HEK293T (cell line): Measurements from ENCODE around the gene ECHDC1.
"Not testable (repeated sequence)": the region's sequence is repeated elsewhere in the genome, so short reads cannot be mapped to it uniquely, and the experiment has no call there.

ENCODE experiments used
- CTCF ChIA-PET: fragments of 350-600 bp; formaldehyde crosslinking; extraction: SDS; loops from one replicate; lab custom pipeline; 2021; ENCODE audit warnings: antibody characterized with exemption, inconsistent platforms; lab: Yijun Ruan, JAX
- POLR2A ChIA-PET: fragments of 350-600 bp; formaldehyde crosslinking; extraction: SDS; loops from one replicate; lab custom pipeline; 2020; ENCODE audit warnings: antibody characterized with exemption, inconsistent platforms; lab: Yijun Ruan, JAX
- DNase-seq: peaks from one replicate; pipeline ENCODE4 v3.0.0; 2012; ENCODE audit warnings: mixed read lengths; ENCODE audit errors: extremely low spot score
- ARNT ChIP-seq: fragments of 450-650 bp; IDR thresholded peaks from 2 replicates; pipeline ENCODE4 v1.6.1; 2017; ENCODE audit warnings: mild to moderate bottlenecking
- BHLHE40 ChIP-seq: fragments of 450-650 bp; IDR thresholded peaks from 2 replicates; pipeline ENCODE4 v1.6.1; 2016; ENCODE audit warnings: mild to moderate bottlenecking, moderate library complexity, borderline replicate concordance
- CTBP1 ChIP-seq: fragments of 450-650 bp; IDR thresholded peaks from 2 replicates; pipeline ENCODE4 v1.6.1; 2016; ENCODE audit warnings: borderline replicate concordance
- ELF4 ChIP-seq: fragments of 450-650 bp; IDR thresholded peaks from 2 replicates; pipeline ENCODE4 v1.6.1; 2017; ENCODE audit warnings: antibody characterized with exemption
- FOXA1 ChIP-seq: fragments of 450-650 bp; IDR thresholded peaks from 2 replicates; pipeline ENCODE4 v1.6.1; 2016; ENCODE audit warnings: mild to moderate bottlenecking
- FOXK2 ChIP-seq: fragments of 450-650 bp; IDR thresholded peaks from 2 replicates; pipeline ENCODE4 v1.6.1; 2016; ENCODE audit warnings: mild to moderate bottlenecking
- FOXM1 ChIP-seq: fragments of 450-650 bp; IDR thresholded peaks from 2 replicates; pipeline ENCODE4 v1.6.1; 2017; ENCODE audit warnings: mild to moderate bottlenecking, borderline replicate concordance
- HDGF ChIP-seq: fragments of 450-650 bp; IDR thresholded peaks from 2 replicates; pipeline ENCODE4 v1.6.1; 2017; ENCODE audit warnings: antibody characterized with exemption, borderline replicate concordance
- L3MBTL2 ChIP-seq: fragments of 450-650 bp; conservative IDR thresholded peaks from 2 replicates; pipeline ENCODE4 v1.6.1; 2016; ENCODE audit warnings: mild to moderate bottlenecking
- LEF1 ChIP-seq: fragments of 450-650 bp; IDR thresholded peaks from 2 replicates; pipeline ENCODE4 v1.6.1; 2017; ENCODE audit warnings: mild to moderate bottlenecking, borderline replicate concordance
- NFRKB ChIP-seq: fragments of 450-650 bp; IDR thresholded peaks from 2 replicates; pipeline ENCODE4 v1.6.1; 2016; ENCODE audit warnings: mild to moderate bottlenecking, moderate library complexity
- SP1 ChIP-seq: fragments of 450-650 bp; IDR thresholded peaks from 2 replicates; pipeline ENCODE4 v1.6.1; 2017
- SUZ12 ChIP-seq: fragments of 450-650 bp; IDR thresholded peaks from 2 replicates; pipeline ENCODE4 v1.6.1; 2016; ENCODE audit warnings: mild to moderate bottlenecking
- TARDBP ChIP-seq: fragments of 450-650 bp; IDR thresholded peaks from 2 replicates; pipeline ENCODE4 v1.6.1; 2016
- ZNF384 ChIP-seq: fragments of 450-650 bp; IDR thresholded peaks from 2 replicates; pipeline ENCODE4 v1.6.1; 2016
- TF ChIP-seq, protein P1 (sequence below): fragments of 450-650 bp; IDR thresholded peaks from 2 replicates; pipeline ENCODE4 v1.6.1; 2016

The ECHDC1 gene

DNA sequence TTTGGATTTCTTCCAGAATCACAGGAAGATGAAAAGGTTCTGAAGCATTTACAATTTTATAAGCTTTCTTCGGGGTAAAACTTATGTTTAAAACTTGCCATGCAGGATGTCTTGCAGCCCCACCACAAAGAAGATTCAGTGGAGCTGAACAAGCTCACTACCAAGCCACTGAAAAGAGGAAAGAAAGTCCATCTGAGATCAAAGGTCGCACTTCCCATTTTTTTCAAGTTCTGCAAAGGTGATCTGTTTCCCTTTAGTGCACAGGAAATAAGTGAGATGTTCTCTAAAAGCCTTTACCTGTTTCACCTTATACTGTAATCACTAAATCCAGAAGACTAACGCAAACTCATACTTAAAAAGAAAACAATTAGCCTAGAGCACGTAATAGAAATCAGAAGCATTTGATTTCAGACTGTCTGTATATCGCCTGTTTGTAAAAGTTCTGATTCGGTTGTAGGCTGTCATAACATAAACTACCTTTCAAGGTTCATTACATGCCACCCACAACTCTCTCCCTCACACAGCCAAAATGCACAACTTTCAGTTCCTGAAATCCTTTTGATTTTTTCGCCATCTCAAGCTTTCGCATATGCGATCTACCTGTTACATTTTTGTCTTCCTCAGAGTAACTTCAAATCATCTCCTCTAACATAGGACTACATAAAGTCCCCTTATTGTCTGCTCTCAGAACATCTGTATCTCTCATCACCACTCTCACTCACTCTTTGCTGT, 1.8 kb downstream of the ECHDC1 start:
- CTCF ChIA-PET = interaction anchor here (0.7 kb wide), 1 partner anchor 198 kb away, joined by 3 read pairs; no protein-coding TSS in a partner anchor
- POLR2A ChIA-PET = interaction anchor here (1.0 to 1.9 kb wide), 2 partner anchors 8 to 76 kb away, joined by 3 to 7 read pairs; partner anchors contain the start of gene RNF146
- no peak for TF ChIP-seq FOXA1
- TF ChIP-seq SP1 = no peak
- no peak for TF ChIP-seq FOXK2
- TF ChIP-seq HDGF = no peak
- TF ChIP-seq, protein P1, sequence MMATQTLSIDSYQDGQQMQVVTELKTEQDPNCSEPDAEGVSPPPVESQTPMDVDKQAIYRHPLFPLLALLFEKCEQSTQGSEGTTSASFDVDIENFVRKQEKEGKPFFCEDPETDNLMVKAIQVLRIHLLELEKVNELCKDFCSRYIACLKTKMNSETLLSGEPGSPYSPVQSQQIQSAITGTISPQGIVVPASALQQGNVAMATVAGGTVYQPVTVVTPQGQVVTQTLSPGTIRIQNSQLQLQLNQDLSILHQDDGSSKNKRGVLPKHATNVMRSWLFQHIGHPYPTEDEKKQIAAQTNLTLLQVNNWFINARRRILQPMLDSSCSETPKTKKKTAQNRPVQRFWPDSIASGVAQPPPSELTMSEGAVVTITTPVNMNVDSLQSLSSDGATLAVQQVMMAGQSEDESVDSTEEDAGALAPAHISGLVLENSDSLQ = no peak
- TF ChIP-seq SUZ12 = no peak
- TF ChIP-seq ZNF384 = no peak
- TF ChIP-seq L3MBTL2 = no peak
- TF ChIP-seq ELF4 = no peak
- no peak for TF ChIP-seq FOXM1
- no peak for TF ChIP-seq TARDBP
- no peak for DNase-seq

DNA sequence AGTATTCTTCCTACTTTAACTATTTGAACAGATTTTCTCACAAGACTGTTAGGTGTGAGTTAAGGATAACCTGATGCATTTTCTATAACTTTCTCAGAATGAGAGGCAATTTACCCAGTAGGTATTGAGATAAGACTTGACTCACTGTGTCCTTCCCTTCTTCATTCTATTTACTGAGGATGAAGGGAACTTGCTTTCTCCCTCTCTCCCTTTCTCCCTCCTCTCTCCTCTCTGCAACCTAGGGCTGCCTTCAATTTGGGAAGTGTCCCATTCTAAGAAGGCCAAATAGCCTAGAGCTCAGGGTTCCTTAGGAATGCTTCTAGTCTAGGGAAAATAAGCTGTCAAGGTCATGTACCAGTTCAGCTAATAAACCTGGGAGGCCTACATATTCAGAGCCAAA, 3.2 kb downstream of the ECHDC1 start:
- ChIA-PET CTCF (no interaction called here), POLR2A (interaction anchor here (1.2 kb wide), 1 partner anchor 74 kb away, joined by 3 read pairs; the partner anchor contains the start of gene RNF146)
- TF ChIP-seq ARNT = no peak
- no peak for DNase-seq

DNA sequence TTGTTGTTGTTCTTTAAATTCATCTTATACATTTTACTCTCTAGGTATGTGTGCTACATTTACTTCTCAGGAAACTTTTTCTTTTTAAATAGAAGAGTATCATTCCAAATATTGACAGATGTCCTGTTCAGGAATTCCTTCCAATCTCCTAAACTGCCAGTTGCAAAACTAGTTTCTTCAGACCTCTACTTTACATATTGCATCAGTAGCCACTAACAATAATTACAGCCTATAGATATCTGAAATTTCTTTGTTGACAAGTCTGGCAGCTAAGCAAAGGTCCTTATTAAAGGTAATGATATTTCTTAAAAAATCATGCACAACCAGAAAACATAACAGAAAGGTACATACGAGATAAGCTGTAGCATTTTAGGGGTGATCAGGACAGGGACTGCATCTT, 4.5 kb downstream of the ECHDC1 start:
- no peak for TF ChIP-seq FOXA1
- TF ChIP-seq ELF4 = no peak
- TF ChIP-seq SUZ12 = no peak
- no peak for TF ChIP-seq TARDBP
- no peak for TF ChIP-seq LEF1
- POLR2A ChIA-PET = no interaction called here
- no peak for DNase-seq
- CTCF ChIA-PET = interaction anchor here (1.3 kb wide), 1 partner anchor 178 kb away, joined by 4 read pairs; no protein-coding TSS in a partner anchor

DNA sequence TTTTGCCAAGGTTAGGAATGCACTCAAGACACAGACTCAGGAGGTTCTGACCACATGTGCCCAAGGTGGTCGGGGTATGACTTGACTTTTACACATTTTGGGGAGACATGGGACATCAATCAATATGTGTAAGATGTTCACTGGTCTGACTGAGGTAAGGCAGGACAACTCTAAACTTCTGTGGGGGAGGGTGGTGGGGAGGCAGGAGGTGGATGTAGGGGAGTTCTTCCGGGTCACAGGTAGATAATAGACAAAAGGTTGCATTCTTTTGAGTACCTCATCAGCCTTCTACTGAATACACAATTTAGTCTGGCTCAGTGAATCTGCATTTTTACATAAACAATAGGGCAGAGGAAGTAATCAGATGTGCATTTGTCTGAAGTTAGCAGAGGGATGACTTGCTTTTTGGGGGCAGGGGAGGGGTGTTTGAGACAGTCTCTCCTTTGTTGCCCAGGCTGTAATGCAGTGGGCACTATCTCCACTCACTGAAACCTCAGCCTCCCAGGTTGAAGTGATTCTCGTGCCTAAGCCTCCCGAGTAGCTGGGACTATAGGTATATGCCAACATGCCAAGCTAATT, 10.9 kb downstream of the ECHDC1 start:
- ChIA-PET POLR2A (no interaction called here), CTCF (interaction anchor here (1.2 kb wide), 1 partner anchor 184 kb away, joined by 3 read pairs; no protein-coding TSS in a partner anchor)
- TF ChIP-seq SUZ12 (no peak), NFRKB (no peak), LEF1 (no peak), L3MBTL2 (no peak), HDGF (no peak), FOXK2 (no peak), ARNT (no peak)
- DNase-seq = no peak

DNA sequence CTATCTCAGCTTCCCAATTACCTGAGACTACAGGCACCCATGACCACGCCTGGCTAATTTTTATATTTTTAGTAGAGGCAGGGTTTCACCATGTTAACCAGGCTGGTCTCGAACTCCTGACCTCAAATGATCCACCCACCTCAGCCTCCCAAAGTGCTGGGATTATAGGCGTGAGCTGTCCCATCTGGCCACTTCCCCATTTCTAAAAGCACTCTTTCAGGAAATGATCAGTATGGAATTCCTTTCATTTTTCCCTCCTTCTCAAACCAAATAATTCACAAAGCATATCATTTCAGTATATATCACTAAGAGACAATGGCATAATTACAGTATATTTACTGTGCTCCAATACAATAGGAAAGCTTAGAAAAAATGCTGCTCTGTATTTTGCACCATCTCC, 12.2 kb downstream of the ECHDC1 start:
- POLR2A ChIA-PET, DNase-seq: not testable (repeated sequence)
- CTCF ChIA-PET = interaction anchor here (0.8 kb wide), 1 partner anchor 62 kb away, joined by 3 read pairs; no protein-coding TSS in a partner anchor

DNA sequence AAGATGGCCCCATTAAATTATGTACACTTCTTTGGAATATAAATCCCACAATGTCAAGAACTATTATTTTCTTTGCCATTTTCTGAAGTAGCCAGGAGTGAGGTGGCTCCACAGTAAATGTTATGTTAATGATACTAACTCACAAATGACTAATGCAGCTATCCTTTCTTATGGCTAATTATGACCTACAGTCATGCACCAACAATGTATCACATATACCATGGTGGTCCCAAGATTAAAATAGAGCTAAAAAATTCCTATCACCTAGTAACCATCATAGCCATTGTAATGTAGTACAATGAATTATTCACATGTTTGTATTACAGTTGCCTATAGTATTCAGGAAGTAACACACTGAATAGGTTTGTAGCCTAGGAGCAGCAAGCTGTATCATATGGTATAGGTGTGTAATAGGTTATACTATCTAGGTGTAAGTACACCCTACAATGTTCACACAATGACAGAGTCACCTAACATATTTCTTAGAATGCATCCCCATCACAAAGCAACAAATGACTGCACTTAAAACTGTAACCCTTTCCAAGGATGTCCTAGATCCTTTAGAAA, 15.3 kb downstream of the ECHDC1 start:
- no peak for DNase-seq
- no peak for TF ChIP-seq FOXM1
- TF ChIP-seq, protein P1 = no peak
- no peak for TF ChIP-seq FOXA1
- ChIA-PET CTCF (no interaction called here), POLR2A (no interaction called here)

DNA sequence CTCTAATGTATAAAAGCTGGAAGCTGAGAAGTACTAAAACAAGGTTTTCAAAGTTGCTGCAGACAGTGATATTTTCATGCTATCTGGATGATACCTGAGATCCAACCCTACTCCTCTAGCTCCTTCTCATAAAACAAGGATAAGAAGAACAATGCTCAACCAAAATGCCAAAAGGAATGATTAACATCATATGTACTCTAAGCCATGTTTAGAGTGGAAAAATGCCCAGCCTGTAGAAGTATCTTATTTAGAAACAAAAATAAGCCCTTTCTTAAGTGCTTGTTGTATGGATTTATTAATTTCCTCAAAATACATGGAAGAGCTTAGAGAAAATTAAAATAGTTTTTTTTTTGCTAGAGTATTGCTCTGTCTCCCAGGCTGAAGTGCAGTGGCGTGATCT, 23.7 kb downstream of the ECHDC1 start:
- TF ChIP-seq, protein P1 = no peak
- no peak for TF ChIP-seq L3MBTL2
- TF ChIP-seq ELF4 = no peak
- no peak for TF ChIP-seq HDGF
- no peak for TF ChIP-seq FOXM1
- TF ChIP-seq BHLHE40 = no peak
- TF ChIP-seq FOXK2 = no peak
- no peak for TF ChIP-seq ARNT
- no peak for TF ChIP-seq FOXA1
- TF ChIP-seq NFRKB = no peak
- TF ChIP-seq SP1 = no peak
- TF ChIP-seq SUZ12 = no peak
- TF ChIP-seq CTBP1 = no peak
- no peak for TF ChIP-seq LEF1
- no peak for TF ChIP-seq TARDBP
- no peak for TF ChIP-seq ZNF384
- ChIA-PET CTCF (no interaction called here), POLR2A (interaction anchor here (1.4 kb wide), 1 partner anchor 197 kb away, joined by 4 read pairs; no protein-coding TSS in a partner anchor)
- DNase-seq = no peak
